ENCODE measurements around the gene RELB.

DNA sequence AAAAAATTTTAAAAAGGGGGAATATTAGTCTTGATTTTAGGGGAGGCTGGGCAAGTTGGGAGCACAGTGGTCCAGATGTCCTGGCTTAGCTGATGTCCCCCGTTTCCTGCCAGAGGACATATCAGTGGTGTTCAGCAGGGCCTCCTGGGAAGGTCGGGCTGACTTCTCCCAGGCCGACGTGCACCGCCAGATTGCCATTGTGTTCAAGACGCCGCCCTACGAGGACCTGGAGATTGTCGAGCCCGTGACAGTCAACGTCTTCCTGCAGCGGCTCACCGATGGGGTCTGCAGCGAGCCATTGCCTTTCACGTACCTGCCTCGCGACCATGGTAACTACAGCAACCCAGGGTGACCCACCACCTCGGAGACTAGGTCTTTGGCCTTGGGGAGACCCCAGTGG lies 31.2 kb downstream of the RELB start:
- no peak for TF ChIP-seq POLR2A (IDR thresholded peaks at IDR 0.05)
- no peak for TF ChIP-seq CTCF (IDR thresholded peaks at IDR 0.05)
- no peak for TF ChIP-seq EP300 (IDR thresholded peaks at IDR 0.05)

Measured in gastroesophageal sphincter (tissue), 3 donors.